Lower lobe of right lung (tissue), 2 donors: ENCODE results near the gene EIF2B4. TPM values are rescaled to one million over a fixed set of nuclear protein-coding genes. Genes with fewer than 3 reads are reported as not detected.

Experiments used
- ATAC-seq, 2 donors: fragments of 200-7000 bp; cut with Tn5 transposase; one replicate each; pipeline ENCODE4 v1.9.1; 2020 to 2022; ENCODE audit warnings: mild to moderate bottlenecking in 2 of 2, moderate library complexity in 2 of 2
- DNase-seq: peaks from one replicate; pipeline ENCODE4 v3.0.0-alpha.2; 2020
- H3K27ac ChIP-seq: fragments of 200-600 bp; one replicate; pipeline ENCODE4 v1.8.0; 2022
- H3K27me3 ChIP-seq: fragments of 200-600 bp; one replicate; pipeline ENCODE4 v1.8.0; 2022; ENCODE audit warnings: low read depth
- H3K36me3 ChIP-seq: fragments of 200-600 bp; one replicate; pipeline ENCODE4 v1.8.0; 2022; ENCODE audit warnings: mild to moderate bottlenecking
- H3K4me1 ChIP-seq: fragments of 200-600 bp; one replicate; pipeline ENCODE4 v1.8.0; 2022
- H3K4me3 ChIP-seq: fragments of 200-600 bp; one replicate; pipeline ENCODE4 v1.8.0; 2022; ENCODE audit warnings: mild to moderate bottlenecking
- H3K9me3 ChIP-seq: fragments of 200-600 bp; one replicate; pipeline ENCODE4 v1.8.0; 2022
- CTCF ChIP-seq: fragments of 200-600 bp; IDR thresholded peaks from one replicate; pipeline ENCODE4 v1.8.0; 2022; ENCODE audit warnings: antibody characterized with exemption, mild to moderate bottlenecking
- intact Hi-C: fragments of 100-400 bp; cut with DNase I; formaldehyde crosslinking; loops from one replicate; pipeline ENCODE4 v1.11.0; 2022
- total RNA-seq: library from RNA; stranded (reverse); fragmentation: NEBNext Ultra II Directional; extraction: Animal tissue kit (Norgen Biotek cat#: 25700); gene quantifications from one replicate; pipeline ENCODE4 v1.2.1, GENCODE V29; 2021
- donor health status: DM: no; HTN: yes; CAD: no; lungs with severe emphysema.

EIF2B4 gene
- total RNA-seq, 1 donor from 2014 or later: 32.9 TPM

DNA sequence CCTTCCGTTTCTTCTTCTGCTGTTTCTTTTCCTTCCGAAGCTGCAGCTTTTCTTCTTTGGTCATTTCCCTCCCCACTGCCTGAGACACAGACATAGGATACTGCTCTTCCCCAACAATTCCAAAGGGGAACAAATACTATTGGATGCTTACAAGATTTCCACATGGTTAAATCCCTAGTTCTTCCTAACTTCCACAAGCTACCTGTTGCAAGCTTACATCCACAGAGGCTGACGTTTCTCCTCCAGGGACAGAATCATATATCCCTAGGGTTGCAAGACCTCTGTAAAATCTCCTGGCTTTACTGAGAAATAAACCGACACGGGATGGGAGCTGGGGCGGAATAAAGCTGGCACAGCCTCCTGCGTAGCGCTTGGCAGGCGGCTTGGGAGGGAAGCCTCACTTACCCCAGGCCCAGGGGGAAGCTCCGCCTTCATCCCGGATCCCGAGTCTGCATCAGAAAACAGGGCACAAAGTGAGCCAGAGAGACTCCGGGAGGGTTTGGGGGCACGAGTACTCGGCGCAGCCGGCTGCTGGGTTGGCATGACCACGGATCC is 590 bp downstream of the EIF2B4 start:
- Histone ChIP-seq H3K9me3 (no peaks in the 10 kb centered on the region), H3K27ac (peak overlapping the region; percentile 89), H3K36me3 (peaks cover 68% of the 10 kb centered on the region), H3K27me3 (no peaks in the 10 kb centered on the region), H3K4me3 (peak overlapping the region; percentile 96), H3K4me1 (peaks cover 37% of the 10 kb centered on the region)
- DNase-seq (no peak), ATAC-seq (peak; percentile 43 to 59)
- TF ChIP-seq CTCF: no peak
- intact Hi-C loops: no loop called here

DNA sequence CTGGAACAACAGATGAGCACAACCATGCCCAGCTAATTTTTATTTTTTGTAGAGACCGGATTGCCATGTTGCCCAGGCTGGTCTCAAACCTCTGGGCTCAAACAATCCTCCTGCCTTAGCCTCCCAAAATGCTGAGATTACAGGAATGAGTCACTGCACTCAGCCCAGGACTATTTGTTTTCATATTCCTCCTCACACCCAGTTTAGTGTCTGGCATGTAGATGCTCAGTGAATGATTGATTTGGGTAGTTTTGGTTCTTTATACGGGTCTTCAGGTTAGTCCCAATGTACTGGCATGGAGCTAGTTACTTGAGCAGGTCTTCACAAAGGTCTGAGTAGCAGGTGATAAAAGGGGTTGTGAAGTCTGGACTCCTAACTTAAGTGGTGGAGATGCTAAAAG is 6.2 kb downstream of the EIF2B4 start:
- H3K27me3 ChIP-seq: no peaks in the 10 kb centered on the region
- H3K36me3 ChIP-seq: peaks cover 55% of the 10 kb centered on the region
- no peak for DNase-seq
- H3K4me1 ChIP-seq: peaks cover 6% of the 10 kb centered on the region
- intact Hi-C loops: no loop called here
- TF ChIP-seq CTCF: no peak
- H3K9me3 ChIP-seq: no peaks in the 10 kb centered on the region
- no peak for ATAC-seq
- H3K27ac ChIP-seq: no peak overlapping the region
- H3K4me3 ChIP-seq: no peak overlapping the region

- Histone ChIP-seq H3K27ac (no peak overlapping the region), H3K4me1 (peaks cover 7% of the 10 kb centered on the region), H3K9me3 (no peaks in the 10 kb centered on the region), H3K4me3 (no peak overlapping the region), H3K27me3 (no peaks in the 10 kb centered on the region), H3K36me3 (peaks cover 44% of the 10 kb centered on the region)
- no peak for TF ChIP-seq CTCF
- intact Hi-C loops: no loop called here
- ATAC-seq: no peak
- no peak for DNase-seq
These were observed 7.3 kb downstream of the EIF2B4 start for GRCh38 chr2:27362678-27363420.

- H3K27ac ChIP-seq: peak within 1 kb of the TSS; percentile 95
- TF ChIP-seq CTCF: peak; percentile 11
- peak within 1 kb of the TSS; percentile 99 for H3K4me3 ChIP-seq
- H3K27me3 ChIP-seq: no peaks in the 10 kb centered on the region
- H3K36me3 ChIP-seq: no peaks in the 10 kb centered on the region
- intact Hi-C loops: no loop called here
- ATAC-seq (peak; percentile 98 to 99), DNase-seq (peak; percentile 96)
- no peaks in the 10 kb centered on the region for H3K9me3 ChIP-seq
- peaks cover 43% of the 10 kb centered on the region for H3K4me1 ChIP-seq
These were observed 13.6 kb downstream of the EIF2B4 start, which contains the start of gene GTF3C2 for GRCh38 chr2:27356382-27357181. TSS of gene GTF3C2 (minus strand) at chr2:27356764. CDS start at chr2:27343554, 13,210 bp downstream.

- Histone ChIP-seq H3K4me3 (peak overlapping the region; percentile 99), H3K36me3 (no peaks in the 10 kb centered on the region), H3K27ac (peak overlapping the region; percentile 95), H3K27me3 (no peaks in the 10 kb centered on the region), H3K4me1 (peaks cover 43% of the 10 kb centered on the region), H3K9me3 (no peaks in the 10 kb centered on the region)
- peak; percentile 78 for DNase-seq
- no peak for TF ChIP-seq CTCF
- peak; percentile 54 to 57 for ATAC-seq
- intact Hi-C loops: no loop called here
These were observed 14.1 kb downstream of the EIF2B4 start for GRCh38 chr2:27356056-27356381.
